ENCODE results near the gene ELP6.
A peak's percentile ranks its signal among the peaks of the same experiment; 100 is the strongest.
"Not testable (repeated sequence)": the region's sequence is repeated elsewhere in the genome, so short reads cannot be mapped to it uniquely, and the experiment has no call there.

The ELP6 gene

GRCh38 chr3:47512416-47513124, 942 bp downstream of the ELP6 start:
- no peak for DNase-seq (ENCODE audit: low spot score)

- not testable (repeated sequence) for DNase-seq (ENCODE audit: low spot score)
Measured at GRCh38 chr3:47505267-47505666, 8.2 kb downstream of the ELP6 start.

GRCh38 chr3:47504113-47504512, 9.4 kb downstream of the ELP6 start:
- no peak for DNase-seq (ENCODE audit: low spot score)

GRCh38 chr3:47503033-47503432, 10.5 kb downstream of the ELP6 start:
- peak; percentile 13 for DNase-seq (ENCODE audit: low spot score)

- DNase-seq (ENCODE audit: low spot score) = no peak
Measured at GRCh38 chr3:47496892-47497291, 16.6 kb downstream of the ELP6 start.

GRCh38 chr3:47495886-47496285, 17.6 kb downstream of the ELP6 start:
- DNase-seq (ENCODE audit: low spot score) = no peak

GRCh38 chr3:47495111-47495510, 18.4 kb downstream of the ELP6 start:
- DNase-seq (ENCODE audit: low spot score) = no peak

- DNase-seq (ENCODE audit: low spot score) = no peak
Measured at GRCh38 chr3:47491777-47492176, 21.7 kb downstream of the ELP6 start.

- no peak for DNase-seq (ENCODE audit: low spot score)
Measured at GRCh38 chr3:47491186-47491585, 22.3 kb downstream of the ELP6 start.

GRCh38 chr3:47487265-47487664, 26.2 kb downstream of the ELP6 start:
- no peak for DNase-seq (ENCODE audit: low spot score)

GRCh38 chr3:47485812-47486211, 27.7 kb downstream of the ELP6 start:
- no peak for DNase-seq (ENCODE audit: low spot score)

- no peak for DNase-seq (ENCODE audit: low spot score)
Measured at GRCh38 chr3:47482366-47482765, 31.1 kb downstream of the ELP6 start.

GRCh38 chr3:47481763-47482162, 31.7 kb downstream of the ELP6 start:
- DNase-seq (ENCODE audit: low spot score) = not testable (repeated sequence)

- not testable (repeated sequence) for DNase-seq (ENCODE audit: low spot score)
Measured at GRCh38 chr3:47480267-47480666, 33.2 kb downstream of the ELP6 start.

- DNase-seq (ENCODE audit: low spot score) = no peak
Measured at GRCh38 chr3:47479826-47480160, 33.7 kb downstream of the ELP6 start.

- no peak for DNase-seq (ENCODE audit: low spot score)
Measured at GRCh38 chr3:47478022-47478421, 35.5 kb downstream of the ELP6 start.

- no peak for DNase-seq (ENCODE audit: low spot score)
Measured at GRCh38 chr3:47476644-47477199, 36.8 kb downstream of the ELP6 start.

GRCh38 chr3:47476330-47476626, 37.2 kb downstream of the ELP6 start:
- no peak for DNase-seq (ENCODE audit: low spot score)

GRCh38 chr3:47475570-47476329, 37.8 kb downstream of the ELP6 start, which contains the start of gene SCAP:
Gene SCAP (minus strand): TSS chr3:47475941. CDS start chr3:47442993, 32,948 bp downstream.
- peak; percentile 97 for DNase-seq (ENCODE audit: low spot score)

GRCh38 chr3:47475029-47475569, 38.4 kb downstream of the ELP6 start:
- DNase-seq (ENCODE audit: low spot score) = no peak

- no peak for DNase-seq (ENCODE audit: low spot score)
Measured at GRCh38 chr3:47473391-47473790, 40.1 kb downstream of the ELP6 start.

- no peak for DNase-seq (ENCODE audit: low spot score)
Measured at GRCh38 chr3:47469616-47470015, 43.9 kb downstream of the ELP6 start.

- DNase-seq (ENCODE audit: low spot score) = not testable (repeated sequence)
Measured at GRCh38 chr3:47468315-47468714, 45.2 kb downstream of the ELP6 start.

All from hematopoietic multipotent progenitor cell treated with erythropoietin and hydrocortisone succinate and interleukin-3 and kit ligand, for 17 days (in vitro differentiated cells).